ENCODE data around the gene KATNB1. TPM values are rescaled to one million over a fixed set of nuclear protein-coding genes. Genes with fewer than 3 reads are reported as not detected.
"Not testable (repeated sequence)": the region's sequence is repeated elsewhere in the genome, so short reads cannot be mapped to it uniquely, and the experiment has no call there.

Gene KATNB1
- polyA plus RNA-seq, 1 donor from 2014 or later = 57.9 TPM

DNA sequence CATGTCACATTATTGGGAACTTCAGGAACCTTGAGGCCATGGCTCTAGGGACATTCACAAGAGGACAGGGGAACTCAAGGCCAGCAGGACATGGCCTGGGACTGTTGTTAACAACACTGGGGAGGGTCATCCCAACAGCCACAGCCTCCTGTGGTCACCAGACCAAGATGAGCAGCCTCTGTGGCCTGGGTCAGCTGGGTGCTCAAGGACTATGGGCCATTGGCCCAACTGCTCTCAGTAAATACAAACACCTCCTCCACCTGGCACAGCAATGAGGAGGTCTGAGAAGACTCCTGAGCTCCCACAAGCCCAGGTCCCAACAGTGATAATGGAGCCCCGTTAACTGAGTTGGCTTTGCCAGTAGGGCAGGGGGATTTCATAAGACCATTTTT, 45.8 kb downstream of the KATNB1 start:
- H3K9ac ChIP-seq (ENCODE audit: low read length) = no peak overlapping the region
- H4K20me1 ChIP-seq (ENCODE audit: insufficient read depth) = no peaks in the 10 kb centered on the region
- no peak overlapping the region for H2AFZ ChIP-seq (ENCODE audit: low read depth, low read length)
- no peaks in the 10 kb centered on the region for H3K79me2 ChIP-seq (replicated peaks; ENCODE audit: insufficient read depth, low read length)
- H3K27me3 ChIP-seq (ENCODE audit: insufficient read depth, low read depth, low read length) = no peaks in the 10 kb centered on the region
- no peaks in the 10 kb centered on the region for H3K36me3 ChIP-seq (ENCODE audit: insufficient read depth, low read length)
- no peaks in the 10 kb centered on the region for H3K9me3 ChIP-seq (ENCODE audit: low read length)
- no peak overlapping the region for H3K4me2 ChIP-seq (ENCODE audit: low read length)
- H3K27ac ChIP-seq (ENCODE audit: low read length) = no peak overlapping the region
- no peak for TF ChIP-seq RAD21 (conservative IDR thresholded peaks at IDR 0.05)
- TF ChIP-seq, protein P1, sequence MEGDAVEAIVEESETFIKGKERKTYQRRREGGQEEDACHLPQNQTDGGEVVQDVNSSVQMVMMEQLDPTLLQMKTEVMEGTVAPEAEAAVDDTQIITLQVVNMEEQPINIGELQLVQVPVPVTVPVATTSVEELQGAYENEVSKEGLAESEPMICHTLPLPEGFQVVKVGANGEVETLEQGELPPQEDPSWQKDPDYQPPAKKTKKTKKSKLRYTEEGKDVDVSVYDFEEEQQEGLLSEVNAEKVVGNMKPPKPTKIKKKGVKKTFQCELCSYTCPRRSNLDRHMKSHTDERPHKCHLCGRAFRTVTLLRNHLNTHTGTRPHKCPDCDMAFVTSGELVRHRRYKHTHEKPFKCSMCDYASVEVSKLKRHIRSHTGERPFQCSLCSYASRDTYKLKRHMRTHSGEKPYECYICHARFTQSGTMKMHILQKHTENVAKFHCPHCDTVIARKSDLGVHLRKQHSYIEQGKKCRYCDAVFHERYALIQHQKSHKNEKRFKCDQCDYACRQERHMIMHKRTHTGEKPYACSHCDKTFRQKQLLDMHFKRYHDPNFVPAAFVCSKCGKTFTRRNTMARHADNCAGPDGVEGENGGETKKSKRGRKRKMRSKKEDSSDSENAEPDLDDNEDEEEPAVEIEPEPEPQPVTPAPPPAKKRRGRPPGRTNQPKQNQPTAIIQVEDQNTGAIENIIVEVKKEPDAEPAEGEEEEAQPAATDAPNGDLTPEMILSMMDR (IDR thresholded peaks at IDR 0.05; ENCODE audit: poor library complexity, severe bottlenecking) = no peak
- no peak for TF ChIP-seq EZH2 (IDR thresholded peaks at IDR 0.05; ENCODE audit: borderline replicate concordance, insufficient read depth, low read length, poor library complexity, severe bottlenecking)
- no peak for TF ChIP-seq TAF1 (IDR thresholded peaks at IDR 0.05; ENCODE audit: low read depth)
- TF ChIP-seq, protein P2, sequence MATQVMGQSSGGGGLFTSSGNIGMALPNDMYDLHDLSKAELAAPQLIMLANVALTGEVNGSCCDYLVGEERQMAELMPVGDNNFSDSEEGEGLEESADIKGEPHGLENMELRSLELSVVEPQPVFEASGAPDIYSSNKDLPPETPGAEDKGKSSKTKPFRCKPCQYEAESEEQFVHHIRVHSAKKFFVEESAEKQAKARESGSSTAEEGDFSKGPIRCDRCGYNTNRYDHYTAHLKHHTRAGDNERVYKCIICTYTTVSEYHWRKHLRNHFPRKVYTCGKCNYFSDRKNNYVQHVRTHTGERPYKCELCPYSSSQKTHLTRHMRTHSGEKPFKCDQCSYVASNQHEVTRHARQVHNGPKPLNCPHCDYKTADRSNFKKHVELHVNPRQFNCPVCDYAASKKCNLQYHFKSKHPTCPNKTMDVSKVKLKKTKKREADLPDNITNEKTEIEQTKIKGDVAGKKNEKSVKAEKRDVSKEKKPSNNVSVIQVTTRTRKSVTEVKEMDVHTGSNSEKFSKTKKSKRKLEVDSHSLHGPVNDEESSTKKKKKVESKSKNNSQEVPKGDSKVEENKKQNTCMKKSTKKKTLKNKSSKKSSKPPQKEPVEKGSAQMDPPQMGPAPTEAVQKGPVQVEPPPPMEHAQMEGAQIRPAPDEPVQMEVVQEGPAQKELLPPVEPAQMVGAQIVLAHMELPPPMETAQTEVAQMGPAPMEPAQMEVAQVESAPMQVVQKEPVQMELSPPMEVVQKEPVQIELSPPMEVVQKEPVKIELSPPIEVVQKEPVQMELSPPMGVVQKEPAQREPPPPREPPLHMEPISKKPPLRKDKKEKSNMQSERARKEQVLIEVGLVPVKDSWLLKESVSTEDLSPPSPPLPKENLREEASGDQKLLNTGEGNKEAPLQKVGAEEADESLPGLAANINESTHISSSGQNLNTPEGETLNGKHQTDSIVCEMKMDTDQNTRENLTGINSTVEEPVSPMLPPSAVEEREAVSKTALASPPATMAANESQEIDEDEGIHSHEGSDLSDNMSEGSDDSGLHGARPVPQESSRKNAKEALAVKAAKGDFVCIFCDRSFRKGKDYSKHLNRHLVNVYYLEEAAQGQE (IDR thresholded peaks at IDR 0.05; ENCODE audit: borderline replicate concordance) = no peak
- TF ChIP-seq SMC3 (conservative IDR thresholded peaks at IDR 0.05; ENCODE audit: poor library complexity) = no peak
- no peak for TF ChIP-seq POLR2AphosphoS5 (IDR thresholded peaks at IDR 0.05)
- no peak for TF ChIP-seq EP300 (conservative IDR thresholded peaks at IDR 0.05; ENCODE audit: poor library complexity, severe bottlenecking)
- TF ChIP-seq MXI1 (conservative IDR thresholded peaks at IDR 0.05; ENCODE audit: poor library complexity, severe bottlenecking) = no peak
- no peaks in the 10 kb centered on the region for H3K9me2 ChIP-seq (ENCODE audit: insufficient read depth, low read length)
- H3F3A ChIP-seq (ENCODE audit: insufficient read depth, low read length, poor library complexity, severe bottlenecking) = no peaks in the 10 kb centered on the region
- no peak overlapping the region for H3K4me3 ChIP-seq (ENCODE audit: low read length)

DNA sequence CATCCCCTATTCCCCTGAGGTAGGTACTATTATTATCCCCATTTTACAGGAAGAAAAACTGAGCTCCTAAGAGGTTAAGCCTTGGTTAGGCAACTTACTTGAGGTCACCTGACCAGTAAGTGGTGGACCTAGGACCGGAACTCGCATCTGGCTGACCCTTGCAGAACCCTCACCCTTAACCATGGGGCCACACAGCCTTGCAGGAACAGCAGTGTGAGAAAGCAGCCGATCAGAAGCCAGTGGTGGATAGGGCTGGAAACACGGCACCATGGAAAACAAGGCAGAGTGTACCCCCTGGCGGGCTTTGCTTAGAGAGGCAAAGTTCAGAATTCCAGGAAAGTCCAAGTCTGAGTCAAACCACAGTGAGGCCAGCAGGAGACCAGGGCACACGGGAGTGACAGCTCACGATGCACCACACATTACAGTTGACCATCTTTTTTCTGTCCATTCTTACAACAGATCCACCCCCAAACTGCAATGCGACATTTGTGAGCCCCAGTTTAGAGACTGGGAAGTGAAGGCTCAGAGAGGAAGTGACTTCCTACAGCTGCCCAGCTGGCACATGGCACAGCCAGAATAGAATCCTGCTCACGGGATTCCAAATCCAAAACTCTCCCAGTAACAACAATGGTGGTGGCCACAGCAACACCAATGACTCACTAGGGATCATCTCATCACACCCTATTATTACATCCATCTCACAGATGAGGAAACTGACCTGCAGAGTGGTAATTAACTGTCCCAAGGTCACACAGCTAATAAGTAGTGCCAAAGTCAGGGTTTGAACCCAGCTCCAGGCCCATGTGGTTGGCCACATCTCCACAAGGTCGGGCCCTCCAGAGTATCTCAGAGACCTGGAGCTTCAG, 46.4 kb downstream of the KATNB1 start:
- Histone ChIP-seq H2AFZ (ENCODE audit: low read depth, low read length) (no peak overlapping the region), H4K20me1 (ENCODE audit: insufficient read depth) (no peaks in the 10 kb centered on the region), H3K4me3 (ENCODE audit: low read length) (no peak overlapping the region), H3K9ac (ENCODE audit: low read length) (no peak overlapping the region), H3K9me3 (ENCODE audit: low read length) (no peaks in the 10 kb centered on the region), H3K27me3 (ENCODE audit: insufficient read depth, low read depth, low read length) (no peaks in the 10 kb centered on the region), H3F3A (ENCODE audit: insufficient read depth, low read length, poor library complexity, severe bottlenecking) (no peaks in the 10 kb centered on the region), H3K79me2 (replicated peaks; ENCODE audit: insufficient read depth, low read length) (no peaks in the 10 kb centered on the region), H3K36me3 (ENCODE audit: insufficient read depth, low read length) (no peaks in the 10 kb centered on the region), H3K4me2 (ENCODE audit: low read length) (no peak overlapping the region), H3K9me2 (ENCODE audit: insufficient read depth, low read length) (no peaks in the 10 kb centered on the region), H3K27ac (ENCODE audit: low read length) (no peak overlapping the region)
- no peak for TF ChIP-seq TAF1 (IDR thresholded peaks at IDR 0.05; ENCODE audit: low read depth)
- TF ChIP-seq MXI1 (conservative IDR thresholded peaks at IDR 0.05; ENCODE audit: poor library complexity, severe bottlenecking) = no peak
- no peak for TF ChIP-seq SMC3 (conservative IDR thresholded peaks at IDR 0.05; ENCODE audit: poor library complexity)
- TF ChIP-seq, protein P1 (IDR thresholded peaks at IDR 0.05; ENCODE audit: poor library complexity, severe bottlenecking) = no peak
- no peak for TF ChIP-seq POLR2AphosphoS5 (IDR thresholded peaks at IDR 0.05)
- TF ChIP-seq RAD21 (conservative IDR thresholded peaks at IDR 0.05) = no peak
- no peak for TF ChIP-seq EP300 (conservative IDR thresholded peaks at IDR 0.05; ENCODE audit: poor library complexity, severe bottlenecking)
- no peak for TF ChIP-seq EZH2 (IDR thresholded peaks at IDR 0.05; ENCODE audit: borderline replicate concordance, insufficient read depth, low read length, poor library complexity, severe bottlenecking)
- TF ChIP-seq, protein P2 (IDR thresholded peaks at IDR 0.05; ENCODE audit: borderline replicate concordance) = no peak

DNA sequence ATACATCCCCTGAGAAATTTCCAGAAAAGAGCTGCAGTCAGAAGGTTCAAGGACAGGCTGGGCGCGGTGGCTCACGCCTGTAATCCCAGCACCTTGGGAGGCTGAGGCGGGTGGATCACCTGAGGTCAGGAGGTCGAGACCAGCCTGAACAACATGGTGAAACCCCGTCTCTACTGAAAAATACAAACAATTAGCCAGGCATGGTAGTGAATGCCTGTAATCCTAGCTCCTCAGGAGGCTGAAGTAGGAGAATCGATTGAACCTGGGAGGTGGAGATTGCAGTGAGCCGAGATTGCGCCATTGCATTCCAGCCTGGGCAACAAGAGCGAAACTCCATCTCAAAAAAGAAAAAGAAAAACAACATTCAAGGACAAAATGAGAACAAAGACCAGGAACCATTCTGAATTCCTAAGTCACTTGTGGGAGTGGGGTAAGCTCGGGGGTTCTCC, 47.1 kb downstream of the KATNB1 start:
- H3K9me3 ChIP-seq (ENCODE audit: low read length); H3K4me3 ChIP-seq (ENCODE audit: low read length); H3K27me3 ChIP-seq (ENCODE audit: insufficient read depth, low read depth, low read length); H4K20me1 ChIP-seq (ENCODE audit: insufficient read depth); H3K9me2 ChIP-seq (ENCODE audit: insufficient read depth, low read length); H3K9ac ChIP-seq (ENCODE audit: low read length); H3K4me2 ChIP-seq (ENCODE audit: low read length); H3K79me2 ChIP-seq (replicated peaks; ENCODE audit: insufficient read depth, low read length); H3K36me3 ChIP-seq (ENCODE audit: insufficient read depth, low read length); H3K27ac ChIP-seq (ENCODE audit: low read length); H2AFZ ChIP-seq (ENCODE audit: low read depth, low read length); H3F3A ChIP-seq (ENCODE audit: insufficient read depth, low read length, poor library complexity, severe bottlenecking): not testable (repeated sequence)

Data from neural cell (in vitro differentiated cells).